Measurements from ENCODE around the gene CHD2. TPM values are rescaled to one million over a fixed set of nuclear protein-coding genes. Genes with fewer than 3 reads are reported as not detected.

Gene CHD2
- total RNA-seq, 1 donor from 2014 or later, result 53.1 TPM

- ATAC-seq (no peak), DNase-seq (ENCODE audit: low spot score) (no peak)
Observed at GRCh38 chr15:93076875-93077274, 176.8 kb downstream of the CHD2 start.

Other genes starting within 250 kb of the CHD2 start
- 4.3 TPM for gene FAM174B, start 244.5 kb upstream of the CHD2 start, total RNA-seq
- 0.33 TPM for gene RGMA, start 188.9 kb downstream of the CHD2 start, total RNA-seq

Measured in left lobe of liver (tissue), 2 donors.